IPS-NIHi7 (cell line): ENCODE data around the gene RASSF7.

Experiments used
- DNase-seq: peaks from one replicate; pipeline ENCODE4 v3.0.0; 2012; ENCODE audit warnings: mixed read lengths; ENCODE audit errors: extremely low spot score

RASSF7 gene

GRCh38 chr11:532986-533585 lies 27.7 kb upstream of the RASSF7 start:
- DNase-seq: no peak

DNA sequence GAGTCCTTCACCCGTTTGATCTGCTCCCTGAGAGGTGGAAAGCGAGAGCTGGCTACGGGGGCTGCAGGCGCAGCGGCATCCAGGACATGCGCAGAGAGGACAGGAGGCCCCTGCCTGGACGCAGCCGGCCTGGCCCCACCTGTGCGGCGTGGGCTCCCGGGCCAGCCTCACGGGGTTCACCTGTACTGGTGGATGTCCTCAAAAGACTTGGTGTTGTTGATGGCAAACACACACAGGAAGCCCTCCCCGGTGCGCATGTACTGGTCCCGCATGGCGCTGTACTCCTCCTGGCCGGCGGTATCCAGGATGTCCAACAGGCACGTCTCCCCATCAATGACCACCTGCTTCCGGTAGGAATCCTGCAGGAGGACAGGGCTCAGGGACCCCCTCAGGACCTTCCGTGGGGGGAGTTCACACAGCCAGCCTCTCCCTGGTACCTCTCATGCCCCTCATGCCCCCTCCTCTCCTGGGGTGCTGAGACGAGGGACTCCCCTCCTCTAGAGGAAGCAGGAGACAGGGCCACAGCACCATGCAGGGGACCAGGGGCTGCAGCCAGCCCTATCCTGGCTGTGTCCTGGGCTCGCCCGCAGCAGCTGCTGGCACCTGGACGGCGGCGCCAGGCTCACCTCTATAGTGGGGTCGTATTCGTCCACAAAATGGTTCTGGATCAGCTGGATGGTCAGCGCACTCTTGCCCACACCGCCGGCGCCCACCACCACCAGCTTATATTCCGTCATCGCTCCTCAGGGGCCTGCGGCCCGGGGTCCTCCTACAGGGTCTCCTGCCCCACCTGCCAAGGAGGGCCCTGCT lies 27.0 kb upstream of the RASSF7 start:
- no peak for DNase-seq

DNA sequence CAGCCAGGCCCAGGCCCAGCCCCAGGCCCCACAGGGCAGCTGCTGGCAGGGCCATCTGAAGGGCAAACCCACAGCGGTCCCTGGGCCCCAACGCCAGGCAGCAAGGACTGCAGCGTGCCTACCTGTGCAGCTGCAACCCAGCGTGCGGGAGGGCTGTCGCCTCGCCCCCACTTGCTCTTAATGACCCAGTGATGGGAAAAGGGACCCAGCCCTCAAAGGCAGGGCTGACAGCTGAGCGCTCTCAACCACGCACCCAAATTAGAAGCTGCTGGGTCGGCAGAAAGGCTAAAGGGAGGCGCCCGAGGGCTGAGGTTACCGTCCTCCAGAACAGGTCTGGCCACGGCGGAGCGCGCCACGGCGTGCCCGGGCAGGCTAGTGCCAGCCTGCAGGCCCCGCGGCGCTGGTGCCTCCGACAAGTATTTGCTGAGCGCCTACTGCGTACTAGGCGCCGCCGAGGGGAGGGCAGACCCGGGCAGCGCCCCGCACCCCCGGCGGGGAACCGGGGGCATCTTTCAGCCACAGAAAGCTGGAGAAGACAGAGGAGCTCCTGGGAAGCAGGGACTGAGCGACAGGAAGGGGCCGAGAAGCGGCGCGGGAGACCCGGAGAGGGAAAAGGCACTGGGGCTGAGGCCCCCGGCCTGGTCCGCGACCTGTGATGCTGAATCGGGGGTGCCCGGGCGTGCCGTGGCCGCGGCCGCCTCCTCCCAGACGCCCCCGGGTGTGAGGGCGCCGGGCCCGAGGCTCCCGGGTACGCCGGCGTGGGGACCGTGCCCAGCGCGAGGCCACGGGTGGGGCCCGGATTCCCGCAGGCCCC lies 26.2 kb upstream of the RASSF7 start:
- DNase-seq: peak; percentile 46

DNA sequence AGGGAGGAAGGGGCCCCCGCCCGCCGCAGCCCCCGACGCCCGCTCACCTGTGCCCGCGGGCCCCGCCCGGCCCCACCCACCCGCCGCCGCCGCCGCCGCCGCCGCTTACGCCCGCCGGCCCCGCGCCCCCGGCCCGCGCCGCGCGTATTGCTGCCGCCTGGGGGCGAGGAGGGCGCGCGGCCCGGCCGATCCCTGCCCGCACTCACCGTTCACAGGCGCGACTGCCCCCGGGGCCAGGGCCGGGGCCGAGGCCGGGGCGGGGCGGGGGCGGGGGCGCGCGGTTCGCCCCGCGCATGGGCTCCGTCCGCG lies 25.6 kb upstream of the RASSF7 start:
- DNase-seq: no peak

GRCh38 chr11:535519-536454 lies 25.0 kb upstream of the RASSF7 start, which contains the start of gene HRAS:
TSS of gene HRAS (minus strand) at chr11:535576.
- peak; percentile 100 for DNase-seq

- peak; percentile 94 for DNase-seq
Observed at GRCh38 chr11:536841-537621, 23.7 kb upstream of the RASSF7 start, which contains the start of gene LRRC56. TSS of gene LRRC56 (plus strand) at chr11:537527. CDS start at chr11:540685, 3,158 bp downstream.

DNA sequence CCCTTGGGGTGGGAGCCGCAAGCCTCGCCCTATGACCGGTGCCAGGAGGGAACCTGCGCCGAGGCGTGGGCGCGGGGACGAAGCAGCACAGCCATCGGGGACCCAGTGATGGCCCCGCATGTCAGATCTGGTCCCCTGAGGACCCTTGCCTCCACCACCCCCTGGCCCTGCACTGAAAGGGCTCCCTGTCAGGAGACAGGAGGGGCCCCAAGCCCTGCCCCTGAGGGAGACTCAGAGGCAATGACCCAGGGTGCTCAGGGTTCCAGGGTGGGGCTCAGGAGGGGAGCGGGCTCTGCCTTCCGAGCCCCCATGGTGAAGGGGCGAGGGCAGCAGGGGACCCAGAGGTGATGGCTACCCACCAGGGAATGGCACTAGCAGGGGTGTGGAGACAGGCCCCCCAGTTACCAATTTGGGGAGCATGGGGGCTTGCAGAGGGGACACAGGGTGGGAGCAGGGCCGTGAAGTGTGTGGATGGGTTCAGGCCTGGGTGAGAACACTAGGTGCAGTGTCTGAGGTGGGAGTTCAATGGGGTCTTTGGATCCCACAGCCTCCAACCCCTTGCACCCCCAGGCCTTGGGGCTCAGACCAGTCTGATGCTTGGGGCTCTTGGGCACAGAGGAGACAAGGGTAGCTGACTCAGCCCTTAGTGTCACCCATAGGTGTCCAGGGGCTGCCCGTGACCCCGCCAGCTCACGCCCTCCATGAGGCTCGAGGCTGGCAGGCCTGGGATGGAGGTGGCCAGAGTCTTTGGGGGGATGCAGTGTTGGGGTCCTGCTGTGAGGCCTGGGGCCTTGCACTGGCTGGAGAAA lies 22.9 kb upstream of the RASSF7 start:
- DNase-seq: no peak

DNA sequence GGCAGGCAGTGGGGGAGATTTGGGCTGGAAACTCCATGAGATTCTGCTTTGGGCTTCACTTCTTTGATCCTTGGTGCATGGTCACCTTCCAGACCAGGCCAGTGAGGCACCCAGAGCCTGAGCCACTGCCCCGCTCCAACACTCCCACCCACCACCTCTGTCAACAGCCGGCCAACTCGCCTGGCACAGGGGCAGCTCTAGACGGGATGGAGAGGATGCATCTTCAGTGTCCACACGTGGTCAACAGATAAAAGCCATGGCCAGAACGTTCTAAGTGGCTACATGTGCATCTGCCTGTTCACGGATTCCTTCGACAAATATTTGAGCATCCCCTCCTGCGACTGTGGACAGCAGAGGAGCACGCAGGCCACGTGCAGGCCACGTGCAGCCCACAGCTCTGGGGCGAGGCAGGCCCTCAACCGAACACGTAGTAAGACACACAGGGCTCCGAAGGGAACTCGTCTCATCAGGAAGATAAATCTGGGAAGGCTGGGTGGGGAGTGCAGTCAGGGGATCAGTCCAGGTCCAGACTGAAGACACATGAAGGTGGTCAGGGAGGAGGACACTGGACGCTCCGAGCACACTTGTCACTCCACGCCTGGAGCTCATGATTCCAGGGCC lies 22.2 kb upstream of the RASSF7 start:
- DNase-seq: no peak

- no peak for DNase-seq
Observed at GRCh38 chr11:539971-540481, 20.7 kb upstream of the RASSF7 start.

- no peak for DNase-seq
Observed at GRCh38 chr11:540583-541432, 20.0 kb upstream of the RASSF7 start.

- no peak for DNase-seq
Observed at GRCh38 chr11:541433-541885, 19.3 kb upstream of the RASSF7 start.

GRCh38 chr11:544817-545166 lies 16.0 kb upstream of the RASSF7 start:
- no peak for DNase-seq

DNA sequence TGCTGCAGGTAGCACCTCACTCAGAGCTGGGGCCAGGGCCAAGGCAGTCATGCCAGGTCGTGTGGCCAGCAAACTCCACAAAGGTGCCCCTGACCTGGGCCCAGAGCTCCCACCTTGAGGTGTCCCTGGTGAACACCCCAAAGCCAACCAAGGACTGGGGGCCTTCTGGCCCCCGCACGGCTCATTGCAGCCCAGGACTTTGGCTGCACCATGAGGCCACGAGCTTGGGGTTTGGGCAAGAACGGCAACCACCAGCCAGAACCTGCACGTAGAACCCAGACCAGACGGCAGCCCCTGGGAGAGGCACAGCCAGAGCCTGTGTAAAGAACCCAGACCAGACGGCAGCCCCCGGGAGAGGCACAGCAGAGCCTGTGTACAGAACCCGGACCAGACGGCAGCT lies 15.6 kb upstream of the RASSF7 start:
- no peak for DNase-seq

GRCh38 chr11:548700-549603 lies 11.8 kb upstream of the RASSF7 start:
- no peak for DNase-seq

- DNase-seq: no peak
Observed at GRCh38 chr11:550021-550745, 10.6 kb upstream of the RASSF7 start.

DNA sequence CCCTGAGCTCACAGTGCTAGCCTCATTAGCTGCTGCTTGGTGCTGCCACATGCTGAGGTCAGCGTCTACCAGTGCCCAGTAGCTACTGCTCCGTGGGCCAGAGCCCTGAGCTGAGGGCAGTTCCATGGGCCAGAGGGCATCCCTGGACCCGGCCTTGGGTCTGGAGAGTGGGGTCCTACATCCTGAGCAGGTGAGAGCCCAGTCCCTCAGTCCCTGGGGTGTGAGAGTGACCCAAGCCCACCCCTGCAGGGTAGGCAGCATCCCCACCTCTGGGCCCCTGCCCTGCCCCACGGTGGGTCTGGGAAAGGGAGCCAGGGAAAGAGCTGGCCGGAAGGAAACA lies 10.1 kb upstream of the RASSF7 start:
- DNase-seq: no peak

GRCh38 chr11:551131-551530 lies 9.6 kb upstream of the RASSF7 start:
- DNase-seq: no peak
